ENCODE results near the gene ACVR1B. TPM values are rescaled to one million over a fixed set of nuclear protein-coding genes. Genes with fewer than 3 reads are reported as not detected.

ACVR1B gene
- total RNA-seq, 1 donor from 2014 or later = 13.8 TPM

GRCh38 chr12:51932218-51933076, 19.1 kb upstream of the ACVR1B start:
- Histone ChIP-seq H3K79me2 (ENCODE audit: insufficient read depth, low read length) (no peaks in the 10 kb centered on the region), H3K27me3 (ENCODE audit: insufficient read depth, low read length) (peaks cover 3% of the 10 kb centered on the region), H4K20me1 (ENCODE audit: insufficient read depth, low read length) (no peaks in the 10 kb centered on the region), H3K4me3 (ENCODE audit: insufficient read depth, low read depth, low read length) (no peak overlapping the region), H3K4me2 (ENCODE audit: low read length) (no peak overlapping the region), H3K27ac (ENCODE audit: low read depth, low read length) (no peak overlapping the region), H3K4me1 (ENCODE audit: insufficient read depth, low read length) (no peaks in the 10 kb centered on the region), H3K9ac (ENCODE audit: low read length) (no peak overlapping the region), H2AFZ (ENCODE audit: low read depth, low read length) (no peak overlapping the region), H3K9me3 (ENCODE audit: insufficient read depth, low read depth, low read length) (no peaks in the 10 kb centered on the region), H3K36me3 (ENCODE audit: insufficient read depth, low read length) (no peaks in the 10 kb centered on the region)
- no peak overlapping the region for H3K4me3 Mint-ChIP-seq (ENCODE audit: unreplicated experiment)
- no peak for DNase-seq (ENCODE audit: low read depth)
- TF ChIP-seq EZH2 (IDR thresholded peaks at IDR 0.05; ENCODE audit: insufficient read depth, low read length) (no peak), CTCF (IDR thresholded peaks at IDR 0.05; ENCODE audit: insufficient read depth, low read depth, low read length) (no peak)
- FAIRE-seq = no peak
- no peaks in the 10 kb centered on the region for H3K9me3 Mint-ChIP-seq (ENCODE audit: unreplicated experiment)
- no peaks in the 10 kb centered on the region for H3K36me3 Mint-ChIP-seq (ENCODE audit: low read depth, unreplicated experiment)
- peaks cover 18% of the 10 kb centered on the region for H3K27me3 Mint-ChIP-seq (ENCODE audit: low read depth, unreplicated experiment)
- no peak overlapping the region for H3K27ac Mint-ChIP-seq (ENCODE audit: unreplicated experiment)
- no peaks in the 10 kb centered on the region for H3K4me1 Mint-ChIP-seq (ENCODE audit: low read depth, unreplicated experiment)

GRCh38 chr12:51934080-51934479, 17.4 kb upstream of the ACVR1B start:
- FAIRE-seq = no peak
- Histone ChIP-seq H3K79me2 (ENCODE audit: insufficient read depth, low read length) (no peaks in the 10 kb centered on the region), H3K27me3 (ENCODE audit: insufficient read depth, low read length) (peaks cover 3% of the 10 kb centered on the region), H3K4me1 (ENCODE audit: insufficient read depth, low read length) (no peaks in the 10 kb centered on the region), H3K36me3 (ENCODE audit: insufficient read depth, low read length) (no peaks in the 10 kb centered on the region), H3K9ac (ENCODE audit: low read length) (no peak overlapping the region), H3K4me2 (ENCODE audit: low read length) (no peak overlapping the region), H4K20me1 (ENCODE audit: insufficient read depth, low read length) (no peaks in the 10 kb centered on the region), H3K4me3 (ENCODE audit: insufficient read depth, low read depth, low read length) (no peak overlapping the region), H2AFZ (ENCODE audit: low read depth, low read length) (no peak overlapping the region), H3K27ac (ENCODE audit: low read depth, low read length) (no peak overlapping the region), H3K9me3 (ENCODE audit: insufficient read depth, low read depth, low read length) (no peaks in the 10 kb centered on the region)
- Mint-ChIP-seq H3K4me1 (ENCODE audit: low read depth, unreplicated experiment) (no peaks in the 10 kb centered on the region), H3K36me3 (ENCODE audit: low read depth, unreplicated experiment) (no peaks in the 10 kb centered on the region), H3K4me3 (ENCODE audit: unreplicated experiment) (no peak overlapping the region), H3K27me3 (ENCODE audit: low read depth, unreplicated experiment) (peaks cover 20% of the 10 kb centered on the region), H3K9me3 (ENCODE audit: unreplicated experiment) (no peaks in the 10 kb centered on the region), H3K27ac (ENCODE audit: unreplicated experiment) (no peak overlapping the region)
- TF ChIP-seq EZH2 (IDR thresholded peaks at IDR 0.05; ENCODE audit: insufficient read depth, low read length) (no peak), CTCF (IDR thresholded peaks at IDR 0.05; ENCODE audit: insufficient read depth, low read depth, low read length) (no peak)
- DNase-seq (ENCODE audit: low read depth) = no peak

- H3K9ac ChIP-seq (ENCODE audit: low read length) = no peak overlapping the region
- H3K79me2 ChIP-seq (ENCODE audit: insufficient read depth, low read length) = no peaks in the 10 kb centered on the region
- Mint-ChIP-seq H3K27ac (ENCODE audit: unreplicated experiment) (no peak overlapping the region), H3K36me3 (ENCODE audit: low read depth, unreplicated experiment) (peaks cover 7% of the 10 kb centered on the region), H3K4me3 (ENCODE audit: unreplicated experiment) (no peak overlapping the region), H3K27me3 (ENCODE audit: low read depth, unreplicated experiment) (peaks cover 33% of the 10 kb centered on the region), H3K4me1 (ENCODE audit: low read depth, unreplicated experiment) (no peaks in the 10 kb centered on the region), H3K9me3 (ENCODE audit: unreplicated experiment) (peaks cover 3% of the 10 kb centered on the region)
- peaks cover 5% of the 10 kb centered on the region for H3K27me3 ChIP-seq (ENCODE audit: insufficient read depth, low read length)
- FAIRE-seq (no peak), DNase-seq (ENCODE audit: low read depth) (no peak)
- H3K4me1 ChIP-seq (ENCODE audit: insufficient read depth, low read length) = no peaks in the 10 kb centered on the region
- no peak overlapping the region for H3K27ac ChIP-seq (ENCODE audit: low read depth, low read length)
- no peak overlapping the region for H3K4me2 ChIP-seq (ENCODE audit: low read length)
- H2AFZ ChIP-seq (ENCODE audit: low read depth, low read length) = no peak overlapping the region
- TF ChIP-seq CTCF (IDR thresholded peaks at IDR 0.05; ENCODE audit: insufficient read depth, low read depth, low read length) (no peak), EZH2 (IDR thresholded peaks at IDR 0.05; ENCODE audit: insufficient read depth, low read length) (no peak)
- H3K36me3 ChIP-seq (ENCODE audit: insufficient read depth, low read length) = no peaks in the 10 kb centered on the region
- H3K9me3 ChIP-seq (ENCODE audit: insufficient read depth, low read depth, low read length) = no peaks in the 10 kb centered on the region
- H3K4me3 ChIP-seq (ENCODE audit: insufficient read depth, low read depth, low read length) = no peak overlapping the region
- H4K20me1 ChIP-seq (ENCODE audit: insufficient read depth, low read length) = no peaks in the 10 kb centered on the region
Observed at GRCh38 chr12:51937926-51938325, 13.6 kb upstream of the ACVR1B start.

All from astrocyte (in vitro differentiated cells and primary cell).